MCF 10A (cell line): ENCODE data around the gene ZNF322. TPM values are rescaled to one million over a fixed set of nuclear protein-coding genes. Genes with fewer than 3 reads are reported as not detected.
"Not testable (repeated sequence)": the region's sequence is repeated elsewhere in the genome, so short reads cannot be mapped to it uniquely, and the experiment has no call there.

Experiments used
- BruUV-seq: library from RNA; stranded (reverse); fragments of 400-500 nt; replicated peaks from 2 replicates; lab custom pipeline; 2021; lab: Mats Ljungman, UMichigan
- CTCF ChIA-PET: fragments of 300-600 bp; sonication (Branson Sonifier 250); formaldehyde crosslinking; extraction: SDS; loops from one replicate; lab custom pipeline; 2021; ENCODE audit warnings: antibody characterized with exemption, inconsistent platforms; lab: Yijun Ruan, JAX
- POLR2A ChIA-PET: fragments of 300-600, 350-650 bp; sonication (Branson Sonifier 250); formaldehyde crosslinking; extraction: SDS; loops from one replicate; lab custom pipeline; 2020; ENCODE audit warnings: antibody characterized with exemption, inconsistent platforms; lab: Yijun Ruan, JAX
- DNase-seq: peaks from one replicate; pipeline ENCODE4 v3.0.0-alpha.2; 2018; ENCODE audit not compliant: unreplicated experiment
- H3K27ac Mint-ChIP-seq: one replicate; pipeline ENCODE4 v1.8.0; 2022; ENCODE audit warnings: mild to moderate bottlenecking, low read depth, mixed read lengths; ENCODE audit not compliant: unreplicated experiment
- H3K27me3 Mint-ChIP-seq: one replicate; pipeline ENCODE4 v1.8.0; 2022; ENCODE audit warnings: mixed read lengths; ENCODE audit not compliant: insufficient read depth, unreplicated experiment
- H3K36me3 Mint-ChIP-seq: one replicate; pipeline ENCODE4 v1.8.0; 2022; ENCODE audit warnings: mild to moderate bottlenecking, moderate library complexity, mixed read lengths; ENCODE audit not compliant: insufficient read depth, unreplicated experiment
- H3K4me1 Mint-ChIP-seq: one replicate; pipeline ENCODE4 v1.8.0; 2022; ENCODE audit warnings: mixed read lengths; ENCODE audit not compliant: insufficient read depth, unreplicated experiment
- H3K4me3 Mint-ChIP-seq: one replicate; pipeline ENCODE4 v1.8.0; 2022; ENCODE audit warnings: mild to moderate bottlenecking, moderate library complexity, mixed read lengths; ENCODE audit not compliant: unreplicated experiment
- H3K9me3 Mint-ChIP-seq: one replicate; pipeline ENCODE4 v1.8.0; 2022; ENCODE audit warnings: mixed read lengths; ENCODE audit not compliant: unreplicated experiment
- CTCF ChIP-seq: fragments of 200-600 bp; IDR thresholded peaks from one replicate; pipeline ENCODE4 v1.8.0; 2022; ENCODE audit warnings: antibody characterized with exemption, mild to moderate bottlenecking; ENCODE audit not compliant: unreplicated experiment
- intact Hi-C: fragments of 100-400 bp; cut with micrococcal nuclease; formaldehyde crosslinking; loops from 2 replicates; pipeline ENCODE4 v1.14.1; 2022
- total RNA-seq: library from RNA; stranded (reverse); gene quantifications from 2 replicates; pipeline ENCODE4 v1.2.3, GENCODE V29; 2022

ZNF322 gene
- total RNA-seq, 1 experiment from 2014 or later, result 20.7 TPM

GRCh38 chr6:26673287-26673686 lies 13.7 kb upstream of the ZNF322 start:
- intact Hi-C loops, BruUV-seq, DNase-seq, H3K36me3 Mint-ChIP-seq, H3K27ac Mint-ChIP-seq, POLR2A ChIA-PET, H3K4me1 Mint-ChIP-seq, H3K4me3 Mint-ChIP-seq, H3K27me3 Mint-ChIP-seq, H3K9me3 Mint-ChIP-seq, CTCF ChIA-PET: not testable (repeated sequence)

- H3K36me3 Mint-ChIP-seq, POLR2A ChIA-PET, CTCF ChIA-PET, H3K9me3 Mint-ChIP-seq, DNase-seq, H3K27ac Mint-ChIP-seq, H3K4me1 Mint-ChIP-seq, H3K4me3 Mint-ChIP-seq, BruUV-seq, intact Hi-C loops: not testable (repeated sequence)
- peaks cover 18% of the 10 kb centered on the region for H3K27me3 Mint-ChIP-seq
Observed at GRCh38 chr6:26670558-26670957, 11.0 kb upstream of the ZNF322 start.

GRCh38 chr6:26670003-26670402 lies 10.5 kb upstream of the ZNF322 start:
- H3K4me1 Mint-ChIP-seq, H3K27ac Mint-ChIP-seq, H3K9me3 Mint-ChIP-seq, BruUV-seq, intact Hi-C loops, H3K4me3 Mint-ChIP-seq, CTCF ChIA-PET, H3K36me3 Mint-ChIP-seq, DNase-seq, POLR2A ChIA-PET: not testable (repeated sequence)
- H3K27me3 Mint-ChIP-seq, result peaks cover 24% of the 10 kb centered on the region

GRCh38 chr6:26660000-26660361 lies 435 bp upstream of the ZNF322 start:
- peak overlapping the region; percentile 76 for H3K4me3 Mint-ChIP-seq
- peaks cover 19% of the 10 kb centered on the region for H3K4me1 Mint-ChIP-seq
- ChIA-PET POLR2A (interaction anchor here (0.8 to 0.9 kb wide), 2 partner anchors 293 to 473 kb away, joined by 3 read pairs; a partner anchor contains a TSS), CTCF (interaction anchor here (0.6 kb wide), 2 partner anchors 87 to 322 kb away, joined by 3 to 4 read pairs; no protein-coding TSS in a partner anchor)
- intact Hi-C loops, result no loop called here
- BruUV-seq, result no TSS peak
- peak; percentile 7 for TF ChIP-seq CTCF
- H3K27me3 Mint-ChIP-seq, result peaks cover 39% of the 10 kb centered on the region
- H3K36me3 Mint-ChIP-seq, result peaks cover 17% of the 10 kb centered on the region
- H3K9me3 Mint-ChIP-seq, result no peaks in the 10 kb centered on the region
- peak overlapping the region; percentile 83 for H3K27ac Mint-ChIP-seq
- DNase-seq, result no peak

GRCh38 chr6:26657256-26657655 lies 2.3 kb downstream of the ZNF322 start:
- H3K27me3 Mint-ChIP-seq, result peaks cover 14% of the 10 kb centered on the region
- H3K36me3 Mint-ChIP-seq, result peaks cover 44% of the 10 kb centered on the region
- CTCF ChIA-PET, result no interaction called here
- DNase-seq, result no peak
- TF ChIP-seq CTCF, result no peak
- peaks cover 19% of the 10 kb centered on the region for H3K4me1 Mint-ChIP-seq
- intact Hi-C loops, result no loop called here
- peaks cover 6% of the 10 kb centered on the region for H3K9me3 Mint-ChIP-seq
- POLR2A ChIA-PET, result no interaction called here
- no TSS peak for BruUV-seq
- H3K4me3 Mint-ChIP-seq, result no peak overlapping the region
- H3K27ac Mint-ChIP-seq, result no peak overlapping the region
